Activated CD4-positive, alpha-beta T cell treated with anti-CD3 and anti-CD28 coated beads for 36 hours (primary cell): Measurements from ENCODE around the gene ZNF580. TPM values are rescaled to one million over a fixed set of nuclear protein-coding genes. Genes with fewer than 3 reads are reported as not detected.
A peak's percentile ranks its signal among the peaks of the same experiment; 100 is the strongest.

Experiments used
- ATAC-seq: fragments of 200-7000 bp; cut with Tn5 transposase; one replicate; pipeline ENCODE4 v1.10.0; 2021; ENCODE audit warnings: mild to moderate bottlenecking, moderate library complexity
- CTCF ChIA-PET: fragments of 350-600 bp; sonication (Branson Sonifier 250); formaldehyde crosslinking; loops from one replicate; lab custom pipeline; 2021; ENCODE audit warnings: antibody characterized with exemption; lab: Charles Lee
- POLR2A ChIA-PET: fragments of 350-600 bp; sonication (Branson Sonifier 250); formaldehyde crosslinking; loops from one replicate; lab custom pipeline; 2021; ENCODE audit warnings: antibody characterized with exemption, inconsistent platforms; lab: Charles Lee
- DNase-seq: peaks from one replicate; pipeline ENCODE4 v3.0.0-alpha.2; 2020
- H3K27ac Mint-ChIP-seq: one replicate; pipeline ENCODE4 v1.8.0; 2021; ENCODE audit warnings: mixed read lengths
- H3K27me3 Mint-ChIP-seq: one replicate; pipeline ENCODE4 v1.8.0; 2021; ENCODE audit warnings: mixed read lengths
- H3K36me3 Mint-ChIP-seq: one replicate; pipeline ENCODE4 v1.8.0; 2021; ENCODE audit warnings: low read depth, mixed read lengths
- H3K4me1 Mint-ChIP-seq: one replicate; pipeline ENCODE4 v1.8.0; 2021; ENCODE audit warnings: mixed read lengths
- H3K4me3 Mint-ChIP-seq: one replicate; pipeline ENCODE4 v1.8.0; 2021; ENCODE audit warnings: mild to moderate bottlenecking, moderate library complexity, mixed read lengths
- H3K9me3 Mint-ChIP-seq: one replicate; pipeline ENCODE4 v1.8.0; 2021; ENCODE audit warnings: low read depth, mixed read lengths
- intact Hi-C, 2 experiments: fragments of 100-400 bp; cut with DNase I in 1 of 2; cut with micrococcal nuclease in 1 of 2; formaldehyde crosslinking; loops; one replicate each; pipeline versions ENCODE4 v1.14.2 to v1.15.1; 2022 to 2024; cut with DNase I, micrococcal nuclease
- total RNA-seq, 2 experiments: library from RNA; stranded (reverse); gene quantifications; one replicate each; pipeline ENCODE4 v1.2.3, GENCODE V29; 2021

Gene ZNF580
- total RNA-seq, 2 experiments from 2014 or later: 24.2 to 35.6 TPM

DNA sequence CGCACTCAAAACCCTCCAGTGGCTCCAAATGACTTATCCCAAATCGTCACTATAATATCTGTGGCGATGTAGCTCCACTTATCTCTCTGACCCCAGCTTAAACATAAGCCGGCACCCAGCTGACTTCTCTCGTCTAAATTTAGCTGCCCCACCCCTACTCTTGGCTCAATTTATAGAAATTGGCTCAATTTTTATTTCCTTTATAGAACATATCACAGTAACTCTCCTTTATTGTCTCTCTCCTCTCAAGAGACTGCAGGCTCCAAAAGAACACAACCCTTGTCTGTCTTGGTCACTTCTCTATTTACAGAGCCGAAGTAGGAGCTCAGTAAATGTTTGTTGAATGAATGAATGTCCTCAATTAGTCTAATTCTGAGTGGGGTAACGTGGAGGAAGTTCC, 17.2 kb upstream of the ZNF580 start:
- H3K27ac Mint-ChIP-seq: no peak overlapping the region
- no peaks in the 10 kb centered on the region for H3K27me3 Mint-ChIP-seq
- no peak for ATAC-seq
- H3K4me3 Mint-ChIP-seq: peak overlapping the region; percentile 79
- ChIA-PET POLR2A (interaction anchor here (1.2 kb wide), 1 partner anchor 16 kb away, joined by 4 read pairs; no protein-coding TSS in a partner anchor), CTCF (interaction anchor here (1.4 to 1.7 kb wide), 4 partner anchors 8 to 119 kb away, joined by 4 to 7 read pairs (median 6); no protein-coding TSS in a partner anchor)
- DNase-seq: no peak
- H3K9me3 Mint-ChIP-seq: no peaks in the 10 kb centered on the region
- H3K36me3 Mint-ChIP-seq: peaks cover 13% of the 10 kb centered on the region
- intact Hi-C loops: no loop called here
- peaks cover 56% of the 10 kb centered on the region for H3K4me1 Mint-ChIP-seq

DNA sequence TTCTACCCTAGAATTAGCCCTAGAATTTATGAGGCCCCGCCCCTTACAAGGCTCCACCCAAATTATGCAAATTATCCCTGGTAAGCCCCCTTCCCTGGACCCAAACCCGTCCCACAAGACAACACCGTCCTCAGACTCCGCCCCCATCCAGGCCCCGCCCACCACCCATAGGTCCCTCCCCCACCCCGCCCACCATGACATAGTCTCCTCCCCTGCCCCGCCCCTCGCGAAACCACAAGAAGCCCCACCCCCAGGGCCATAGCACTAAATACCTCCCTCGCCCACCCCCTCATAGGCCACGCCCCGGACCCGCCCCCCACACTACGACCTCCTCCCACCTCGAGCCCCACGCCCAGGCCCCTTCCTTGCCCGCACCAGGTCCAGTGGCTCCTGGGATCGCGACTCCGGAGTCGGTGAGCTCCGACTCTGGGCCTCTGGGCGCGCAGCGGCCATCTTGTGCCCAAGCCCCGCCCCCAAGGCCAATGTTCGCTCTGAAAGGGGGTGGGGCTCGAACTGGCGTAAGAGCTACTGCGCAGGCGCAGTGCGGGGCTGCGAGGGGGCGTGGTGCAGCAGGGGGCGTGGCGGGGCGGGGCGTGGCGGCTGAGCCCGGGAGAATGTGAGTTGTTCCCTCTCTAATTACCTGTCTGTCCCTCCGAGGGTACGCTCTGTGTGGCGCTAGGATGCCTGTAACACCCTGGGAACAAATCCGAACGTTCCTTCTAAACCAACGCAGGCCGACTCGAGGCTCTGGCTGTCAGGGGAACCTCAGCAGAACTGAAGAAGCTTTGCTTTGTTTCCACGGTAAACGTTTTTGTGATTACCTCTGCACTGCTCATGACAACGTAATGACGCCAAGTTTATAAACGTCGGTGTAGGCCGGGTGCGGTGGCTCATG, 16.4 kb upstream of the ZNF580 start, which contains the start of gene ZNF784:
Gene ZNF784 (minus strand): TSS at position 458 of the 895 bp plus-strand sequence. CDS start 5 bp downstream, at position 453.
- no peaks in the 10 kb centered on the region for H3K27me3 Mint-ChIP-seq
- no peaks in the 10 kb centered on the region for H3K9me3 Mint-ChIP-seq
- peak; percentile 70 for ATAC-seq
- DNase-seq: peak; percentile 97
- ChIA-PET POLR2A (interaction anchor here (0.6 to 1.4 kb wide), 9 partner anchors 9 to 365 kb away, joined by 3 to 8 read pairs (median 4); partner anchors contain the start of genes FIZ1 and U2AF2), CTCF (interaction anchor here (0.5 to 2.9 kb wide), 12 partner anchors 9 to 631 kb away, joined by 3 to 20 read pairs (median 6); partner anchors contain the start of gene ZNF865)
- peaks cover 53% of the 10 kb centered on the region for H3K4me1 Mint-ChIP-seq
- H3K4me3 Mint-ChIP-seq: peak within 1 kb of the TSS; percentile 79
- H3K36me3 Mint-ChIP-seq: peaks cover 10% of the 10 kb centered on the region
- peak within 1 kb of the TSS; percentile 85 for H3K27ac Mint-ChIP-seq
- intact Hi-C loops: loop anchor here (1.0 kb wide), 12 partner anchors 19 to 1161 kb away; partner anchors contain the start of genes FIZ1 (in 2 of the 2), DNAAF3 (in 1 of the 2), HSPBP1 (in 1 of the 2) and ISOC2 (in 1 of the 2)

DNA sequence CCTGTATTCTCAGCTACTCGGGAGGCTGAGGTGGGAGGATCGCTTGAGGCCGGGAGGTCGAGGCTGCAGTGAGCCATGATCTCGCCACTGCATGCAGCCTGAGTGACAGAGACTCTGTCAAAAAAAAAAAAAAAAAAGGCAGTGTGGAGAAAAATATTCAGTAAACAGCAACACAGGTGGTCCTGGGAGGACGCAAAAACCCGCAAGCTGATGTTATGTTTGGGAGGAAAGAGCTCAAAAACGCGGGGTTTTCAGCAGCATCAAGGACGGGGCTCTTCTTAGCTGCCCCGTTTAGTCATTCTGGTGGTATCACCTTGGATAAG, 15.8 kb upstream of the ZNF580 start:
- H3K27me3 Mint-ChIP-seq: no peaks in the 10 kb centered on the region
- intact Hi-C loops: no loop called here
- peaks cover 49% of the 10 kb centered on the region for H3K4me1 Mint-ChIP-seq
- DNase-seq: no peak
- peaks cover 7% of the 10 kb centered on the region for H3K36me3 Mint-ChIP-seq
- no peak for ATAC-seq
- peak overlapping the region; percentile 79 for H3K4me3 Mint-ChIP-seq
- ChIA-PET POLR2A (interaction anchor here (0.6 to 1.4 kb wide), 10 partner anchors 8 to 366 kb away, joined by 3 to 8 read pairs (median 4); partner anchors contain the start of genes FIZ1 and U2AF2), CTCF (interaction anchor here (0.7 to 2.9 kb wide), 11 partner anchors 9 to 371 kb away, joined by 3 to 20 read pairs (median 6); partner anchors contain the start of gene ZNF865)
- peak overlapping the region; percentile 85 for H3K27ac Mint-ChIP-seq
- H3K9me3 Mint-ChIP-seq: no peaks in the 10 kb centered on the region

DNA sequence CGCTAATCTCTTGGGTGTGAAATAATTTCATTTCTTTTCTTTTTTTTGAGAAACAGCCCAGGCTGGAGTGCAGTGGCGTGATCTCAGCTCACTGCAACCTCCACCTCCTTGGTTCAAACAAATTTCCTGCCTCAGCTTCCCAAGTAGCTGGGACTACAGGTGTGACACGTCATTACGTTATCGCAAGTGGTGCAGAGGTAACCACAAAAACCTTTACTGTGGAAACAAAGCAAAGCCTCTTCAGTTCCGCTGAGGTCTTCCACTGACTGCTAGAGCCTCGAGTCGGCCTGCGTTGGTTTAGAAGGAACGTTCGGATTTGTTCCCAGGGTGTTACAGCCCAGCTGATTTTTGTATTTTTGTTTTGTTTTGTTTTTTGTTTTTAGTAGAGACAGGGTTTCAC, 14.5 kb upstream of the ZNF580 start:
- H3K36me3 Mint-ChIP-seq: peaks cover 1% of the 10 kb centered on the region
- POLR2A ChIA-PET: interaction anchor here (0.7 to 1.0 kb wide), 3 partner anchors 11 to 1737 kb away, joined by 3 read pairs; no protein-coding TSS in a partner anchor
- peak overlapping the region; percentile 6 for H3K4me3 Mint-ChIP-seq
- intact Hi-C loops: loop anchor here in 1 of 2 experiments (1.0 kb wide), 1 partner anchor 110 kb away; no protein-coding TSS in a partner anchor
- DNase-seq (peak; percentile 70), ATAC-seq (peak; percentile 56)
- CTCF ChIA-PET: interaction anchor here (0.5 to 2.9 kb wide), 13 partner anchors 10 to 484 kb away, joined by 3 to 20 read pairs (median 3); partner anchors contain the start of gene ZNF865
- no peaks in the 10 kb centered on the region for H3K9me3 Mint-ChIP-seq
- H3K27ac Mint-ChIP-seq: no peak overlapping the region
- no peaks in the 10 kb centered on the region for H3K27me3 Mint-ChIP-seq
- H3K4me1 Mint-ChIP-seq: peaks cover 35% of the 10 kb centered on the region

DNA sequence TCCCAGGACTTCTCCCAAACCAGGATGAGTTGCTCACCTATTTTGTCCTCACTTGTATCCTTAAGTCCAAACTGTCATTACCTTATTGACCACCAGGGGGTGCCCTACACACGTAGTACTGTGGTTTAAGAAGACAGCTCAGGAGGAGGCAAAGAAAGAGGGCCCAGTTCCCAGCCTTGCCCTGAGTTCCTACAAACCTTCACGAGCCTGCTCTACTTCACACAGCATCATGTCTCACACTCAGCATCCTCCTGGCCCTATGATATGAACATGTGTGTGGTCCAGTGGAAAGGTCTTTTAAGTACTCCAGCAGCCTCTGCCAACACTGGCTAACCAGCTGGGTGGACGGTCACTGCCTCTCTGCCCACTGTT, 8.4 kb upstream of the ZNF580 start:
- Mint-ChIP-seq H3K27ac (peak overlapping the region; percentile 37), H3K36me3 (peaks cover 15% of the 10 kb centered on the region), H3K4me3 (peak overlapping the region; percentile 30), H3K9me3 (no peaks in the 10 kb centered on the region), H3K27me3 (no peaks in the 10 kb centered on the region), H3K4me1 (peaks cover 37% of the 10 kb centered on the region)
- ATAC-seq (peak; percentile 43), DNase-seq (peak; percentile 93)
- intact Hi-C loops: loop anchor here (1.0 to 5.0 kb wide), 3 partner anchors 21 to 435 kb away; no protein-coding TSS in a partner anchor
- POLR2A ChIA-PET: interaction anchor here (1.0 to 1.4 kb wide), 3 partner anchors 8 to 24 kb away, joined by 3 to 5 read pairs (median 4); partner anchors contain the start of gene ZNF784
- CTCF ChIA-PET: interaction anchor here (0.6 to 4.0 kb wide), 32 partner anchors 8 to 642 kb away, joined by 3 to 33 read pairs (median 8); partner anchors contain the start of genes ISOC2, U2AF2, UBE2S and ZNF581

DNA sequence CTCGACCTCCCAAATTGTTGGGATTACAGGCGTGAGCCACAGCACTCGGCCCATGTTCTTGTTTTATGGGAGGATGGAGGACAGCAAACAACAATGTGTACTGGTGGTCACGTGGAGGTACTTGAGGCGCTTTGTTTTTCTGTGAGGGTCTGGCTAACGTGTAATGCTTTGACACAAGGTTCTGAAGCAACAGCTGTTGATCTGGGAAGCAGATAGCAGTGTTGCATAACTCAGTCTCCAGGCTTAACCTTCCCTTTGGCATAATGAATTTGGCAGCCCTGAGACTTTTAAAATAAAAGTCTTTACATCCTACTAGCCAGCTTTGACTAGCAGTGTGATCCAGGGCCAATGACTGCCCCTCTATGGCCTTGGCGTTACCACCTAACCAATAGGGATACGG, 6.9 kb upstream of the ZNF580 start:
- POLR2A ChIA-PET: interaction anchor here (1.3 kb wide), 1 partner anchor 8 kb away, joined by 3 read pairs; no protein-coding TSS in a partner anchor
- Mint-ChIP-seq H3K4me1 (peaks cover 47% of the 10 kb centered on the region), H3K36me3 (peaks cover 24% of the 10 kb centered on the region), H3K27ac (no peak overlapping the region), H3K27me3 (no peaks in the 10 kb centered on the region), H3K9me3 (no peaks in the 10 kb centered on the region), H3K4me3 (peak overlapping the region; percentile 95)
- ATAC-seq (no peak), DNase-seq (no peak)
- CTCF ChIA-PET: interaction anchor here (1.0 to 4.0 kb wide), 14 partner anchors 9 to 176 kb away, joined by 3 to 33 read pairs (median 11); partner anchors contain the start of genes ISOC2, U2AF2, ZNF581 and ZNF628
- intact Hi-C loops: loop anchor here (1.0 to 5.0 kb wide), 5 partner anchors 9 to 433 kb away; partner anchors contain the start of genes FIZ1 (in 1 of the 2), ZNF579 (in 1 of the 2) and ZNF581 (in 1 of the 2)

DNA sequence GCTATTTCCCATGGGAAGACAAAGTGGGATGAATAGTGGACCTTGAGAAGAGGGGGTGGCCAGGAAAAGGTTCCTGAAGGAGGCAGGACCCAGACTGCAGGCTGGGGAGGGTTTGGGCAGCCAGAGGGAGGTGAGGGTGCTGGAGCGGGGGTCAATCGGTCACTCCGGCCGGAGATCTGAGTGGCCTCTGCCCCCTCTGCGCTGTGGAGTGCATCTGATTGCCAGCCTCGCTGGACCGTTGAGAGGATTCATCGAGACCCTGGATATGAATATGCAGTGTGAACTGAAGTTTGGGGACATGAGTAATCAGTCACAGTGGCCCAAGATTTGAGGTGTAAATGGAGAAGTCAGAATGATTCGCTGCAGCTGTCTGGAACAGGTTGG, 5.5 kb upstream of the ZNF580 start:
- ATAC-seq: peak; percentile 19
- intact Hi-C loops: loop anchor here (1.0 to 2.0 kb wide), 3 partner anchors 8 to 55 kb away; partner anchors contain the start of genes FIZ1 (in 1 of the 2), ZNF579 (in 1 of the 2) and ZNF581 (in 1 of the 2)
- Mint-ChIP-seq H3K36me3 (peaks cover 31% of the 10 kb centered on the region), H3K27me3 (no peaks in the 10 kb centered on the region), H3K4me1 (peaks cover 60% of the 10 kb centered on the region), H3K4me3 (peak overlapping the region; percentile 95), H3K27ac (peak overlapping the region; percentile 100), H3K9me3 (no peaks in the 10 kb centered on the region)
- POLR2A ChIA-PET: no interaction called here
- CTCF ChIA-PET: interaction anchor here (0.6 to 3.1 kb wide), 2 partner anchors 48 to 150 kb away, joined by 3 to 11 read pairs; no protein-coding TSS in a partner anchor
- peak; percentile 46 for DNase-seq

DNA sequence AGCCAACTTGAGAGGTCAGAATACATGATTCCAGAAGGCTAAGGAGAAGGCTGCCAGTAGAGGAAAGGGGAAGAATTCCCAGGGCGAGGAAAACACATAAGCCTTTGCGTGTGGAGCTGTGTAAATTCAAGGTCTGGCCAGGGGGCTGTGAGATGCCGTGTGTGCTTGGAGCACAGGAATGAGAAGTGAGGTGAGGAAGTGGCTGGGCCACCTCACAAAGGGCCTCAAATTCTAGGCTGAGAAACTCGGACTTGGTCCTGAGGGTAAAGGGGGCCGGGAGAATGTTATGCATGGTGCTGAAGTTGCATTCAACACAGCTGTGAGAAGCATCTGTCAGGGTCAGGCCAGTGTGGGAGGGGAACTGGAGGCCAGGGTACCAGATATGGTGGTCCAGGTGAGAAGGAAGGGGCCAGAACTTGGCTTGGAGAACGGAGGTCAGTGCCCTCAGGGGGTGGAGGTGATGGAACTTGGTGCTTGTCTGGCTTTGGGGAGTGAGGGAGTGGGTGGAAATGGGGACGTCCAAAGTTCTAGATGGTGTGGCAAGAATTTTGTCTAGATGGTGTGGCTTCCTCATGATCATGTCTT, 4.9 kb upstream of the ZNF580 start:
- ChIA-PET CTCF (interaction anchor here (0.6 to 3.4 kb wide), 9 partner anchors 9 to 150 kb away, joined by 3 to 24 read pairs (median 5); partner anchors contain the start of genes CCDC106, U2AF2 and ZNF784), POLR2A (interaction anchor here (0.6 kb wide), 1 partner anchor 87 kb away, joined by 3 read pairs; no protein-coding TSS in a partner anchor)
- Mint-ChIP-seq H3K36me3 (peaks cover 34% of the 10 kb centered on the region), H3K4me1 (peaks cover 63% of the 10 kb centered on the region), H3K27me3 (no peaks in the 10 kb centered on the region), H3K27ac (peak overlapping the region; percentile 100), H3K4me3 (peak overlapping the region; percentile 95), H3K9me3 (no peaks in the 10 kb centered on the region)
- ATAC-seq (no peak), DNase-seq (no peak)
- intact Hi-C loops: loop anchor here (1.0 to 2.0 kb wide), 3 partner anchors 7 to 55 kb away; partner anchors contain the start of genes FIZ1 (in 1 of the 2), ZNF579 (in 1 of the 2) and ZNF581 (in 1 of the 2)

DNA sequence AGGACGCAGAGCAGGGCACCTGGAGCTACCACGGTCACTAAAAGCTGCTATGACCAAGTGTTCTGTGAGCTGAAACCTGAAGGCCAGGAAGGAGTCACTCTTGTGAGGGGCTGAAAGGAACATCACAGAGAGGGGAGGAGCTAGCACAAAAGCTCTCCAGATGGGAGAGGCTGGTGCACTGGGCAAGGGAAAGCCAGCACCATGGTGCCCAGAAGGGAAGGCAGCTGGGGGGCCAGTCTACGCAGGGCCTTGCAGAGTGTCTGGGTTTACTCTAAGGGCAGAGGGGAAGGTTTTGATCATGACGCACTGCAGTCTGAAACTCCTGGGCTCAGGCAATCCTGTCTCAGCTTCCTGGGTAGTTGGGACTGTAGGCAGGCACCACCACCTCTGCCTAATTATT, 4.1 kb upstream of the ZNF580 start:
- ATAC-seq (no peak), DNase-seq (no peak)
- Mint-ChIP-seq H3K27ac (peak overlapping the region; percentile 100), H3K9me3 (no peaks in the 10 kb centered on the region), H3K4me1 (peaks cover 60% of the 10 kb centered on the region), H3K4me3 (peak overlapping the region; percentile 95), H3K36me3 (peaks cover 34% of the 10 kb centered on the region), H3K27me3 (no peaks in the 10 kb centered on the region)
- POLR2A ChIA-PET: interaction anchor here (0.8 to 1.7 kb wide), 2 partner anchors 10 to 18 kb away, joined by 3 to 6 read pairs; no protein-coding TSS in a partner anchor
- intact Hi-C loops: no loop called here
- CTCF ChIA-PET: interaction anchor here (0.9 to 3.4 kb wide), 8 partner anchors 9 to 119 kb away, joined by 3 to 24 read pairs (median 5); partner anchors contain the start of genes CCDC106, U2AF2 and ZNF784

DNA sequence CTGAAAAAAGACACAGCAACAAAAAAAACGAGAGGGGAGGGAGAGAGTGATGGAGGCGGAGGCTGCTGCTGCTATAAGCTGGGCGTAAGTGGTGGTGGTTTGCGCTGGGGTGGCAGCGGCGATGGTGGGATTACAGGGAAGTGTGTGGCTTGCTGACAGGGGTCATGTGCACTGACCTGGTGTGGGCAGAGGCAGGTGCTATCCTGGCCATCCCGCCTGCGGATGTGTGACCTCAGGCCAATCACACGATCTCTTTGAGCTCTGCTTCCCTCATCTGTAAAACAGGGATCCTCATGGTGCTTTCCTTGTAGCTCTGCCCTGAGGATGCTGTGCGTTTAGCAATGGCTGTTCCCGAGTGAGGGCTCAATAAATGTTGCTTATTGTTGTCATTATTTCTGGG, 3.3 kb upstream of the ZNF580 start:
- Mint-ChIP-seq H3K27ac (peak overlapping the region; percentile 63), H3K4me3 (peak overlapping the region; percentile 3), H3K4me1 (peaks cover 53% of the 10 kb centered on the region), H3K27me3 (no peaks in the 10 kb centered on the region), H3K36me3 (peaks cover 37% of the 10 kb centered on the region), H3K9me3 (no peaks in the 10 kb centered on the region)
- ChIA-PET CTCF (interaction anchor here (0.7 to 3.4 kb wide), 9 partner anchors 9 to 134 kb away, joined by 3 to 24 read pairs (median 5); partner anchors contain the start of genes CCDC106, FIZ1, U2AF2 and ZNF524), POLR2A (interaction anchor here (0.8 to 1.7 kb wide), 3 partner anchors 11 to 17 kb away, joined by 3 to 6 read pairs (median 3); partner anchors contain the start of gene ZNF784)
- intact Hi-C loops: no loop called here
- ATAC-seq (no peak), DNase-seq (no peak)
